Adrenal gland (tissue), 5 donors: ENCODE measurements around the gene FAM219A.

ENCODE experiments used
- POLR2A ChIP-seq, 2 donors: fragments of 450-650 bp; IDR thresholded peaks; one replicate each; pipeline ENCODE4 v1.6.1; 2017; ENCODE audit warnings: antibody characterized with exemption in 2 of 2, mild to moderate bottlenecking in 2 of 2, moderate library complexity in 1 of 2
- TF ChIP-seq, protein P1 (sequence below), 6 experiments: fragments of 450-650 bp in 4 of 6; fragments of 200-600 bp in 2 of 6; sonication (generic) in 1 of 6; IDR thresholded peaks; 1 replicate in 5 of 6; 2 replicates in 1 of 6; pipeline versions ENCODE4 v1.5.1 to v1.8.0; 2016 to 2021; ENCODE audit warnings: antibody characterized with exemption in 6 of 6, mild to moderate bottlenecking in 2 of 6, moderate library complexity in 1 of 6
- donor health status: DM: no; HTN: no; CAD: no.

DNA sequence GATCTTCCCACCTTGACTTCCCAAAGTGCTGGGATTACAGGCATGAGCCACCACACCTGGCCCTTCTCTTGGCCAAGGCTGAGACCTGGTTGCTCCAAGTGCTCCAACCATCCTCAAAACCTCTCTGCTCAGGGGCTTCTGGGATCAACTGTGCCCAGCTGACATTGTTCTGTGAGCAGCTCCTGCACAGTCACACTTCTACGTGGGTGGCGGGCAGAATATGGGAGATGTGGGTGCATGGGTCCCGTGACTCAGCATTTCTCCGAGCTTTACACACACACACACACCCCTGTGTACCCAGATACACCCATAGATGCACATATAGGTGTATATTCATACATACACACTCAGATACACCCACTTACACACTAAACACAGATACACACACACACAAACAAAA lies 71.1 kb downstream of the FAM219A start:
- no peak for TF ChIP-seq POLR2A (IDR thresholded peaks at IDR 0.05)
- TF ChIP-seq, protein P1, sequence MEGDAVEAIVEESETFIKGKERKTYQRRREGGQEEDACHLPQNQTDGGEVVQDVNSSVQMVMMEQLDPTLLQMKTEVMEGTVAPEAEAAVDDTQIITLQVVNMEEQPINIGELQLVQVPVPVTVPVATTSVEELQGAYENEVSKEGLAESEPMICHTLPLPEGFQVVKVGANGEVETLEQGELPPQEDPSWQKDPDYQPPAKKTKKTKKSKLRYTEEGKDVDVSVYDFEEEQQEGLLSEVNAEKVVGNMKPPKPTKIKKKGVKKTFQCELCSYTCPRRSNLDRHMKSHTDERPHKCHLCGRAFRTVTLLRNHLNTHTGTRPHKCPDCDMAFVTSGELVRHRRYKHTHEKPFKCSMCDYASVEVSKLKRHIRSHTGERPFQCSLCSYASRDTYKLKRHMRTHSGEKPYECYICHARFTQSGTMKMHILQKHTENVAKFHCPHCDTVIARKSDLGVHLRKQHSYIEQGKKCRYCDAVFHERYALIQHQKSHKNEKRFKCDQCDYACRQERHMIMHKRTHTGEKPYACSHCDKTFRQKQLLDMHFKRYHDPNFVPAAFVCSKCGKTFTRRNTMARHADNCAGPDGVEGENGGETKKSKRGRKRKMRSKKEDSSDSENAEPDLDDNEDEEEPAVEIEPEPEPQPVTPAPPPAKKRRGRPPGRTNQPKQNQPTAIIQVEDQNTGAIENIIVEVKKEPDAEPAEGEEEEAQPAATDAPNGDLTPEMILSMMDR (IDR thresholded peaks at IDR 0.05): no peak
